Neural progenitor cell (in vitro differentiated cells): ENCODE results near the gene CDS1. TPM values are rescaled to one million over a fixed set of nuclear protein-coding genes. Genes with fewer than 3 reads are reported as not detected.

Source experiments
- DNase-seq: peaks from one replicate; pipeline ENCODE4 v3.0.0-alpha.2; 2016; ENCODE audit warnings: low spot score
- H2AFZ ChIP-seq: fragments of 200-600 bp; sonication (generic); replicated peaks from 2 replicates; pipeline ENCODE4 v1.6.1; 2016; ENCODE audit warnings: antibody characterized with exemption
- H3F3A ChIP-seq: fragments of 200-600 bp; sonication (generic); 2 replicates; pipeline ENCODE4 v1.6.1; 2016; ENCODE audit warnings: antibody characterized with exemption, low read depth
- H3K27ac ChIP-seq: fragments of 200-600 bp; sonication (generic); 2 replicates; pipeline ENCODE4 v1.5.1; 2016; ENCODE audit warnings: mild to moderate bottlenecking
- H3K27me3 ChIP-seq: fragments of 200-600 bp; sonication (generic); 2 replicates; pipeline ENCODE4 v1.6.1; 2016; ENCODE audit warnings: mild to moderate bottlenecking, moderate library complexity
- H3K36me3 ChIP-seq: fragments of 200-600 bp; sonication (generic); 2 replicates; pipeline ENCODE4 v1.5.1; 2016
- H3K4me1 ChIP-seq: fragments of 200-600 bp; sonication (generic); 2 replicates; pipeline ENCODE4 v1.6.1; 2016; ENCODE audit warnings: mixed run types
- H3K4me2 ChIP-seq: fragments of 200-600 bp; sonication (generic); 2 replicates; pipeline ENCODE4 v1.6.1; 2016
- H3K4me3 ChIP-seq: fragments of 200-600 bp; sonication (generic); 2 replicates; pipeline ENCODE4 v1.5.1; 2016
- H3K79me2 ChIP-seq: fragments of 200-600 bp; sonication (generic); 2 replicates; pipeline ENCODE4 v1.6.1; 2016; ENCODE audit warnings: low read depth
- H3K9ac ChIP-seq: fragments of 200-600 bp; sonication (generic); 2 replicates; pipeline ENCODE4 v1.6.1; 2016
- H3K9me3 ChIP-seq: fragments of 200-600 bp; sonication (generic); 2 replicates; pipeline ENCODE4 v1.5.1; 2016; ENCODE audit warnings: low read depth
- H4K20me1 ChIP-seq: fragments of 200-600 bp; sonication (generic); 2 replicates; pipeline ENCODE4 v1.6.1; 2016; ENCODE audit warnings: low read depth
- H3K27ac Mint-ChIP-seq: 3 replicates; pipeline ENCODE4 v1.8.0; 2021; ENCODE audit warnings: mixed read lengths
- H3K27me3 Mint-ChIP-seq: 2 replicates; pipeline ENCODE4 v1.8.0; 2022; ENCODE audit warnings: low read depth, mild to moderate bottlenecking, inconsistent platforms, moderate library complexity, mixed read lengths; ENCODE audit not compliant: insufficient read depth
- H3K36me3 Mint-ChIP-seq: 3 replicates; pipeline ENCODE4 v1.8.0; 2021; ENCODE audit warnings: mixed read lengths
- H3K4me1 Mint-ChIP-seq: 3 replicates; pipeline ENCODE4 v1.8.0; 2021; ENCODE audit warnings: mixed read lengths
- H3K4me3 Mint-ChIP-seq: 3 replicates; pipeline ENCODE4 v1.8.0; 2021; ENCODE audit warnings: mild to moderate bottlenecking, moderate library complexity, mixed read lengths
- H3K9me3 Mint-ChIP-seq: 3 replicates; pipeline ENCODE4 v1.8.0; 2020; ENCODE audit warnings: mixed read lengths
- CTCF ChIP-seq: fragments of 200-600 bp; sonication (generic); IDR thresholded peaks from 2 replicates; pipeline ENCODE4 v1.5.1; 2017; ENCODE audit warnings: antibody characterized with exemption, mild to moderate bottlenecking
- EZH2 ChIP-seq: fragments of 200-600 bp; sonication (generic); IDR thresholded peaks from 2 replicates; pipeline ENCODE4 v1.6.1; 2017; ENCODE audit warnings: antibody characterized with exemption, mild to moderate bottlenecking, moderate library complexity
- EZH2phosphoT487 ChIP-seq: fragments of 200-600 bp; sonication (generic); IDR thresholded peaks from 2 replicates; pipeline ENCODE4 v1.6.1; 2017; ENCODE audit warnings: antibody characterized with exemption
- total RNA-seq: library from RNA; depleted of rRNA; stranded (reverse); fragments of >200 nt; gene quantifications from 2 replicates; pipeline ENCODE4 v1.2.3, GENCODE V29; 2015; ENCODE audit warnings: low replicate concordance

CDS1 gene
- total RNA-seq, 1 donor from 2014 or later, result 2.8 TPM

- no peaks in the 10 kb centered on the region for H3K4me1 ChIP-seq
- no peaks in the 10 kb centered on the region for H3K9me3 ChIP-seq
- H3K27ac ChIP-seq, result no peak overlapping the region
- Mint-ChIP-seq H3K4me1 (no peaks in the 10 kb centered on the region), H3K4me3 (no peak overlapping the region), H3K9me3 (no peaks in the 10 kb centered on the region), H3K27ac (no peak overlapping the region), H3K27me3 (peaks cover 2% of the 10 kb centered on the region), H3K36me3 (peaks cover 3% of the 10 kb centered on the region)
- no peak overlapping the region for H3K4me3 ChIP-seq
- no peak for TF ChIP-seq CTCF
- TF ChIP-seq EZH2, result no peak
- no peak for TF ChIP-seq EZH2phosphoT487
- H3K4me2 ChIP-seq, result no peak overlapping the region
- no peaks in the 10 kb centered on the region for H3K79me2 ChIP-seq
- no peak for DNase-seq
- no peaks in the 10 kb centered on the region for H3K27me3 ChIP-seq
- no peaks in the 10 kb centered on the region for H4K20me1 ChIP-seq
- H3F3A ChIP-seq, result no peaks in the 10 kb centered on the region
- no peak overlapping the region for H3K9ac ChIP-seq
- no peaks in the 10 kb centered on the region for H3K36me3 ChIP-seq
- no peak overlapping the region for H2AFZ ChIP-seq
Measured at GRCh38 chr4:84614891-84615290, 32.0 kb downstream of the CDS1 start.

GRCh38 chr4:84615355-84615754 lies 32.4 kb downstream of the CDS1 start:
- H3K4me3 ChIP-seq, result no peak overlapping the region
- Mint-ChIP-seq H3K36me3 (no peaks in the 10 kb centered on the region), H3K4me3 (no peak overlapping the region), H3K27ac (no peak overlapping the region), H3K9me3 (no peaks in the 10 kb centered on the region), H3K4me1 (no peaks in the 10 kb centered on the region), H3K27me3 (no peaks in the 10 kb centered on the region)
- H3K9ac ChIP-seq, result no peak overlapping the region
- H3K27ac ChIP-seq, result no peak overlapping the region
- H3K9me3 ChIP-seq, result no peaks in the 10 kb centered on the region
- H4K20me1 ChIP-seq, result no peaks in the 10 kb centered on the region
- H3F3A ChIP-seq, result no peaks in the 10 kb centered on the region
- no peak for DNase-seq
- H3K36me3 ChIP-seq, result no peaks in the 10 kb centered on the region
- H3K79me2 ChIP-seq, result no peaks in the 10 kb centered on the region
- H3K4me1 ChIP-seq, result no peaks in the 10 kb centered on the region
- no peaks in the 10 kb centered on the region for H3K27me3 ChIP-seq
- H3K4me2 ChIP-seq, result no peak overlapping the region
- TF ChIP-seq EZH2, result no peak
- no peak for TF ChIP-seq EZH2phosphoT487
- no peak for TF ChIP-seq CTCF
- H2AFZ ChIP-seq, result no peak overlapping the region

- Mint-ChIP-seq H3K4me3 (no peak overlapping the region), H3K27ac (no peak overlapping the region), H3K27me3 (no peaks in the 10 kb centered on the region), H3K36me3 (no peaks in the 10 kb centered on the region), H3K4me1 (no peaks in the 10 kb centered on the region), H3K9me3 (no peaks in the 10 kb centered on the region)
- TF ChIP-seq EZH2phosphoT487, result no peak
- no peak for TF ChIP-seq EZH2
- TF ChIP-seq CTCF, result no peak
- Histone ChIP-seq H3F3A (no peaks in the 10 kb centered on the region), H3K4me3 (no peak overlapping the region), H3K4me2 (no peak overlapping the region), H3K27ac (no peak overlapping the region), H3K79me2 (no peaks in the 10 kb centered on the region), H3K4me1 (no peaks in the 10 kb centered on the region), H3K36me3 (no peaks in the 10 kb centered on the region), H3K9me3 (no peaks in the 10 kb centered on the region), H3K27me3 (no peaks in the 10 kb centered on the region), H3K9ac (no peak overlapping the region), H2AFZ (no peak overlapping the region), H4K20me1 (no peaks in the 10 kb centered on the region)
- DNase-seq, result no peak
Measured at GRCh38 chr4:84622959-84623358, 40.0 kb downstream of the CDS1 start.

- Mint-ChIP-seq H3K27ac (no peak overlapping the region), H3K27me3 (no peaks in the 10 kb centered on the region), H3K4me3 (no peak overlapping the region), H3K4me1 (no peaks in the 10 kb centered on the region), H3K36me3 (no peaks in the 10 kb centered on the region), H3K9me3 (no peaks in the 10 kb centered on the region)
- Histone ChIP-seq H3K36me3 (no peaks in the 10 kb centered on the region), H4K20me1 (no peaks in the 10 kb centered on the region), H3K79me2 (no peaks in the 10 kb centered on the region), H3K27ac (no peak overlapping the region), H3K4me3 (no peak overlapping the region), H2AFZ (no peak overlapping the region), H3K27me3 (no peaks in the 10 kb centered on the region), H3F3A (no peaks in the 10 kb centered on the region), H3K9me3 (no peaks in the 10 kb centered on the region), H3K4me1 (no peaks in the 10 kb centered on the region), H3K9ac (no peak overlapping the region), H3K4me2 (no peak overlapping the region)
- no peak for TF ChIP-seq EZH2phosphoT487
- TF ChIP-seq CTCF, result no peak
- TF ChIP-seq EZH2, result no peak
- DNase-seq, result no peak
Measured at GRCh38 chr4:84623661-84624060, 40.7 kb downstream of the CDS1 start.
